T-helper 22 cell (primary cell): Measurements from ENCODE around the gene MAPK10.

Experiments
- DNase-seq: peaks from one replicate; pipeline ENCODE4 v3.0.0-alpha.2; 2020; ENCODE audit warnings: low read depth

The MAPK10 gene

DNA sequence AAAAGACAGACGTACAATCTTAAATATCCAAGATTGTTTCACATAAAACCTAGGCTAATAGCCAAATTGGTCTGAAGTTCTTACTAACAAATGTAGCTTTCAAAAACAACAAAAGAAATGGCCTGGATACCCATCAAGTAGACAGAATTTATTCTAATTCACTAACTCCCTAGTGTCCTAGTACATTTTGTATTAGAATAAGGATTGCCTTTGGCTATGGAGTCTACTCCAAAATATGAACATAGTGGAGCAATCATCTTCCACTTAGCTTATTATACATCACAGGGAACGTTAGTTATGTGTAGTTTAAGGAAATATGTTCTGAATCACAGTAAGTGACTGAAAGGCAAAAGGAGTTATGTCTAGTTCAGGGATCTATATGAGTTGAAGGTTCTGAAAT lies 81.7 kb downstream of the MAPK10 start:
- no peak for DNase-seq

DNA sequence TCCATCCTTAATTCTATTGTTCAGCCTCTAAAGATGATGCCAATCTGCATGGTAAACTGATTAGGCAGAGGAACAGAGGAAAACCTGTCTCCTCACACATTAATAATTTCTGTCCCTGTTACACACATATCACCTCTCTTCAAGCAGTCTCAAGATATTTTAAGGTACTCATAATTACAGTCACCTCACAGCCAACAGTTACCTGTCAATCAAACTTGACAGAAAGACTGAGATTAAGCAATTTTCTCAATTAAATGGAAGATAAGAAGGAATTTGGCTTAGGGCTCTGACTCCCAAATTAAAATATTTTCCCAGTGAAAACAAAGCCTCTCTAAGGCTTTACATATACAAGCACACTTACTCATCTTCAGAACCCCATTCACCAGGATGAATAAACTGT lies 85.2 kb downstream of the MAPK10 start:
- no peak for DNase-seq

DNA sequence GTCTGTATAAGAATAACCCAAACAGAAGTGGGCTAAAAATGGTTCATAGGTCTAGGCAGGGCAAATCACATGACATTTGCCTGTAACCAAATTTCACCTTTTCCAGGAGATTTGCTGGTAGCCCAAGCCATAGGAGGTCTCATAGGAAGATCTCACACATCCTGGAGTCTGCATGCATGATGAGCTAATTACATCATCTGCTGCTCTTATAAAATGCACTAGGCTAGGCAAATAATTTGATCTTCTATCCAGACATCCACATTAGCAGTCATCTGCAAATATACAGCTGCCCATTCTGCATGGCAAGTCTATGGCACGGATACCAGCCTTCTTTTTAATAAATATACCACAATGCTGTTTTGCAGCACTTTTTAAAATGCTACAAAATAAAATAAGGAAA lies 87.2 kb downstream of the MAPK10 start:
- DNase-seq = no peak

DNA sequence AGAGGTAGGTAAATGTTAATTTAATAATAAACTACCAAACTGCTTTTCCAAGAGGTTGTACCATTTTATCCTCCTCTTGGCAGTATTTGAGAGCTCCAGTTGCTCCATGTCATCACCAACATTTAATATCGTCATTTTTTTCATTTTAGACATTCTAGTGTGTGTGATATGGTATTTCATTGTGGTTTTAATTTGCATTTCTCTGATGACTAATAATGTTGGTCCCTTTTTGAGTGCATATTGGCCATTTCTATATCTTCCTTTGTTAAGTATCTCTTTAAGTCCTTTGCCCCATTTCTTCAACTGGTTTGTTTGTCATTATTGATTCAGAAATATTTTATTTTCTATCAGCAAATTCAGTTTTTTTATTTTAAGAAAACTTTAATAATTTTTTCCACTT lies 88.8 kb downstream of the MAPK10 start:
- DNase-seq = no peak

DNA sequence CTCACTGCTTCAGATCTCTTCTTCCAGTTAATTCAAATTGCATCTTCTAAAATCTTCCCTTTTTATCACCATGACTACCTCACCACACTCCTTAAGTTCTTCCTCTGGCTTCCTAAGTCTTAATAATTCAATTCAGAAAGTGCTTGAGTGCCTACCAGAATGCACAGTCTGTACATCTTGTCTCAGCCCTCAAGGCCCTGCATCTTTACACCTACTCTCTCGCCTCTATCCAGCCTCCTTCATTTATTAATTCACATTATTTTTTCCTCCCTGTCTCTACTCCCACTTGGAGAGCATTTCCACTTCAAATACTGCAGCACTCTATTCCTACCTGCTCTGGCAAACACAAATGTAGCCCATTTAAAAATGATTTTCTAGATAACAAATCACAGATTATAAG lies 90.5 kb downstream of the MAPK10 start:
- no peak for DNase-seq

DNA sequence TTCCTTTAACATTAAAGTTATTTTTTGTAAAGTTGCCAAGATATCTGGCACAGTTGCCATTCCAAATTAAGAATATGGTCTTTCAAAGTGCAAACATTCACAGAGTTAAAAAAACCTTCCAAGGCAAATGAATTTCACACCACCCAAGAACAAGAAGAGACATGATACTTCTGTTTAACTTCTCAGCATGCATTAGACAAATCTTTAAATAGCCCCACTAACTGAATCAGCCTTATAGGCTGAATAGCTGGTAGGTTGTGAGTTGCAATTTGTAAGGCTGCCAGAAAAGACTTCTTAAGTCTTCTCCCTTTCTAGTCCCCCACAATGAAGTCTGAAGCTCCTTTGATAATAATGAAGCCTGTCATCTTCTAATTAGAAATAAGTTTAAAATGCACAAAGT lies 95.6 kb downstream of the MAPK10 start:
- no peak for DNase-seq

DNA sequence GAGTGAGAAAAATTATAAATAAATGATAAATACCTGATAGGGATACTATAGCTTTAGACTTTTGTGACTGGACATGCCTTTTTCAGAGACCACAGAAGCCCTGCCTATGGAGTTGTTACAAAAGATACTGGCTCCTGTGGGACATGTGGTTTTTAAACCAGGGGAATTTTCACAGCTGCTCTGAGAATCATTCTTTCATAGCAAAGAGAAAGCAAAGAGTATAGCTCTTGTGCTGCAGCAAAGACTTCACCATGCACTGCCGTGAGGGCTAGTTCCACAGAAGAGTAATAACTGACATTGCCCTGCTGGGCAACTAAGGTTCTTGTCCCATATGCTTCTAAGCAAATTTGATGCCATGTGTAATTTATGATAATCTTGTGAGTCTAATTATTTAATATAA lies 98.2 kb downstream of the MAPK10 start:
- DNase-seq = no peak

DNA sequence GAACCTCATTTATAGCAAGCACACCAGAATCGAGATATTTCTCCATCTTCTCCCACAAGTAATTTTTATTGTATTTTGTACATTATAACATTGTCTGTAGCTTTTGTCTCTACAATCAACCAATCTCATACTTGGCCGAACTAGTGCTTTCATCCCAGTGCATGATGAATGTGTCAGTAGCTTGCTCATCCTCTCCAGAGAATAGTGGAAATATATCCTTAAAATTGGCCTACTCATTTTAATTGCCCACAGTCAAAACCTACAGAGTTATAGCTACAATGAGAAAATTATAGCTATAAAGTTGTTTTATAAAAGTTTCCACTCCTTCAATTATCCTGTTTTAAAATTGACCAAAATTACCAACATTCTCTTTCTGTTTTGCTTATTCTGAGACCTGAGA lies 103.8 kb downstream of the MAPK10 start:
- DNase-seq = no peak

DNA sequence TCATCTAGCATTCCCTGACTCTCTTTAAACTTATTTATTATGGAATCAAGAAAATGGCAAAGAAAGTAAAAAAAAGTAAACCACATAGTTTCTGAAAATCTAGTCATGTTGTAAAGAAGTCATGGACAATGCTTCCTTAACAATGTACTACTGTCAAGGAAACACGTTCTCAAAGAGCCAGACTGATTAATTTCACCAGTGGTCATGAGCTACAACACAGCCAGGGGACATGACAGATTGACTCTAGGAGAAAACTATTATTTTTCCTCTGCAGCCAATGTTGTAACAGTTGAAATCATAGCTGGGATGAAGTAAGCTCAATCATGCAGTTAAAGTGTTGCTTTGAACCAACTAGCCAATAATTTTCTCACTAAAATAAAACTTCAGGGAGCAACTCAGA lies 109.2 kb downstream of the MAPK10 start:
- DNase-seq = no peak

DNA sequence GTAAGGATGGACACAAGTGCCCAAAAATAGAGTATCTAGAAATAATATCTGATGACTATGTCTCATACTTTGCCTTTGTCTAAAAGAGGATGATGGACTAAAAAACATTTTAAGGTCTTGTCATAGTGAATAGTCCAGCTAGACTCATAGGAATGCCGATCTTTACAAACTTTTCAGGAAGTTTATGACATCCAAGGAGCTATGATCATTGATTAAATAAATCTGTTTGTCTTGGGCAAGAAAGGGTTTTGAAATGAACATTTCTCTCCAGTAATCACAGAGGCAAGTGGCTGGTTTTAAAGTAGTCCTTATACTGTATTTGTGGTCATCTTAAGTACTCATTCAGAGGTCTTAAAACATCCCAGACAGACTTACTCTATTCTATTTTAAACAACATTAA lies 109.8 kb downstream of the MAPK10 start:
- DNase-seq = no peak

DNA sequence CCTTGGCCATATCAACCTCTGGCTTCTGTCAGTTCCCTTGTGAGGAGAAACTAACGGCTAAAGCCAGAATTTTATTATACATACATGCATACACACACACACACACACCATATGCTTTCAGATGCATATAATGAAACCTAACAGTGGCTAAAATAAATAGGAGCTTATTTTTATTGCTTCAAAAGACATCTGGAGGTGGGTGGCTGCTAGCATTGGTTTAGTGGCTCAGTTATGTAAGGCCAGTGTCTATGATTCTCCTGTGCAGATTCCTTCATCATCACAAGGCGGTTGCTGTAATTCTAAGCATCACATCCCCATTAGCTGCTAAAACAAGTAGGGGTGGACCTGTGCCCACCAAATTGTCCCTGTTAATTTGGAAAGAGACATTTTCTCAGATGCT lies 110.8 kb downstream of the MAPK10 start:
- no peak for DNase-seq

DNA sequence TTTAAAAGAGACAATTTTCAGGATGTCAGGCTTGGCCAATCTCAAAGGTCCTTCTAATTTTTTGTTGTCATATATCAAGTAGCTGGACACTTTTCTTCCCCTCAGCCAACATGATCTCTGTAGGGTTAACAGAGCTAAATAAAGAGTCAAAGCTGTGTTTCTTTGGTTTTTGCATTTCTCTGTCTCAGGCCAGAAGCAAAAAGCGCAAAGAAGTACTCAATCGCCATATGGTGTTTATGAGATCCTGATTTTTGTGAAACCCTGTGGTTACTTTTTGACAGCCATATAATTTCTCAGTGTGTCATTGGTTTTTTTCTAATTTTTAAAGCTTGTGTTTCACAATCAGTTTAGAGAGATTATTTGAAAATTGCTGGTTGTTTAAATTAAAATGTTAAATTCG lies 111.9 kb downstream of the MAPK10 start:
- DNase-seq = no peak

DNA sequence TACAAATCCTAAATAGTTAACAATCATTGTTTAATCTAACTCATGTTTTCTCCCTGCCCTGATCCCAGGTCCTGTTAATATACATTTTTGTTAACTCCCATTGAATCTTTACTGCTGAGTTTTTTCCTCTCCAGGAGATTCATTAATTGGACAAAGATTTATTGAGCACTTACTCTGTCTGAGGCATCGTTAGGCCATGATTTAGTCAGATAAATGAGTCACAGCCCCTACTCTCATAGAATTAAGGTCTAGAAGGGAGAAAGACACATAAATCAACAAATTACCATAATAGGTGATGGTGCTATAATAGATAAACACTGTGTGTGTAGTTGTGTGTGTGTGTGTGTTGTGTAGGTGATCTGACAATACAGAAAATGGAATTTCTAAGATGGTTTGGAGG lies 112.5 kb downstream of the MAPK10 start:
- no peak for DNase-seq

DNA sequence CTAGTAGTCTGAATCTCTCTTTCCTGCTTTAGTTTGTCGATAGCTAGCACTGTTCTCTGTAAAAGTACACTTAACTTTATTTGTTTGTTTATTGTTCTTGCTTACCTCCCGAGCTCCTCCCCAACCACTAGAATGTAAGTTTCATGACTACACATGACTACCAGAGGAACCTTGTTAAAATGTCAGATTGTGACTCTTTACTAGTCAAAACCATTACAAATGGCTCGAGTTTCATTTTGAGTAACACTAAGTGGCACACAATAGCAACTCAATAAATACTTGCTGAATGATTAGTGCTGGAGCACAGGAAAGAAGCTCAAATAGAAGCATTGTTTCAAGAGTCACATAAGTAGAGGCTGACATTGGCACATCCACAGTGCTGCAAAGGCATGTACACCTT lies 116.1 kb downstream of the MAPK10 start:
- DNase-seq = no peak

DNA sequence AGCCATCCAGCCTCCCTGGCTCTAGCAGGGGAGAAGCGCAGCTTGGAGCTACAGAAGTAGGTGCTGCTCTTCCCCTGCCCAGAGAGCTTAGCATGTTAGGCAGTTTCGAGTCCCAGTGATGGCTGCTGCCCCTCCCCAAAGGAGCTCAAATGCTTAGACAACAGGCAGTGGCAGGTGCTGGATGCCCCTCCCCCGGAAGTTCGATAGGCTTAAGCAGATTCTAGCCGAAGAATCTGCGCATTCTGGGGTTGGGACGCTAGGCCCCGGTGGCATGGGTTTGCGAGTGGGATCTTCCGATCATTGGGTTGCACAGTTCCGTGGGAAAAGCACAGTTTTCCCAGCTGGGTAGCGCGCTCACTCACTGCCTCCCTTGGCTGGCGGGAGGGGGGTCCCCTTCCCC lies 117.2 kb downstream of the MAPK10 start:
- DNase-seq = no peak

DNA sequence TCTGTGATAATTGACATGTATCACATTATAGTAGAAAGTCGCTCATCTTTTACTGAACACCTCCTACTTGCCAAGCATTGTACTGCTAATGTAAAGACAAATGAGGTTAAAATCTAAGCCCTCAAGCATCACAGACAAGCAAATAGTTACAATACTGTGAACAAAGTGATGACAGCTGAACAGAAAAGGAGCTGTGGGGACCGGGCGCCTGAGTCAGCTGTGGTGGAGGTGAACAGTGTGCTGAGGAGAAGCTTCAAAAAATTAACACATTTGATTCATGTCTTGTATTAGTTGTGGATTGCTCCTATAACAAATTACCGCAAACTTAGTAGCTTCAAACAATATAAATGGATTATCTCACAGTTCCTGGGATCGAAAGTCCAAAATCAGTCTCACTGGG lies 124.3 kb downstream of the MAPK10 start:
- no peak for DNase-seq

DNA sequence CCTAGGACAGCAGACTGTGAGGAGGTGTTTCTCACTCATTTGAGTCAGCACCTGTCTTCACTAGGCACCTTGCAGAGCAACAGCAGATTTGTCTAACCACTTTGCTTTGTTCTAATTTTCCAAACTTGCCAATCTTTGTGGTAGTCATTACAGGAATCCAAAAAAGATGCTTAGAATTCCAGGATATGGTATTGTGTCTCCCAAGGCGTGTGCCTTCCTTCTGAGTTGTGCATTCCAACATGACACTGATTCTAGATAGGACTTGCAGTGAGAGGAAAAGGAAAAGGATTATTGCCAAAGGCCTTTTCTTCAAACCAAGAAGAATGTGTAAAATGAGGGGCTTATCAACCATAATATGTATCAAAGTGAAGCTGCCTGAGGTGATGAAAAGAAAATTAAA lies 126.2 kb downstream of the MAPK10 start:
- no peak for DNase-seq

DNA sequence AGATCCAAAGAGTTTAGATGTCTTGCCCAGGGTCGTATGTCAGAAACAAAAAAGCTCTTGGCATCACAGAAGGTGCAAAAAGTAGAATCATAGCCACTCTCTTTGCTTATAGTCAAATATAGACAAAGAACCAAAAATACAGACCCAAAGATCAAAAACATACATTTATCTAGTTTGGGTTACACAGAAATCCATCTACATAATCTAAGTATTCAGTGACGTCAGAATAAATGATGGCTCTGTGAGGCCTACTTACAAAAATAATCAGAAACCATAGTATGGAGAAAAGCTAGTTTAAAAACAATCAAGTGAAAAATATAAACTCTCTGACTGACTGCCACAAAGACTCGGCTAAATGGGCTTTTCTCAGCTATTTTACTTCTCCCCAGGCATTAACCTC lies 126.8 kb downstream of the MAPK10 start:
- no peak for DNase-seq

DNA sequence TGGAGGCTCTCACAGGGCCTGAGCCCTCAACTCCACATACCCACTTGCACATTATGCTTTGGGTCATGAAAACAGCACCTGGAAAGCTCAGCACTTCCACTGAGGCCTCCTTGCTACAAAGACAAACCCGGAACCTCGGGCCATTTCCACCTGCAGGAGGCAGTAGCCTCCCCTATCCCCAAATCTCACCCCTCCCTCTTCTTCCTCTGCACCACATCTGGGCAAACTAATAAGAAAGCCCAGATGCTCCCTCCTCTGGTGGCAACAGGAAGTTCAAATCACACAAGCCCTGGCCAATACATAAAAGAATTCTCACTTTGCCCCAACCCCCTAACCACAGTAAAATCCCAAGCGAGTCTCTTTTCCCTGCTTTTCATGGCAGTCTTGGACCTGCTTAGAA lies 136.4 kb downstream of the MAPK10 start:
- DNase-seq = no peak

DNA sequence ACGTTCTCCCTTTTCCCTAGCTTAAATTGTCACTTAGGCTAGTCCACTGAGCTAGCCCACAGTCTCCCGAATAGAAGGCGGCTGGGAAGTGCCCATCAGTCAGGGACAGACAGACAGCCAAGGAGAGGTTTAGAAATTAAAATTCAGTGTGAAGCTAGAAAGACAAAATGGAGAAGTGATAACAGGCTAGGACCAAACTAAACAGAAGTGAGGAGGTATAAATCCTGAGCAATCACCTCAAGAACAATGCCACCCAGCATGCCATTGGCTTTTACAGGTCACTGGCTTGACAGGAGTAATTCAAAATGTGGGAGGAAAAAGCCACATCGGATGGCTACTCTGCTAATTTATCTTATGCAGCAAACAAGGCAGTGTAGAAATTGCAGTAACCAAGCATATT lies 138.9 kb downstream of the MAPK10 start:
- no peak for DNase-seq

DNA sequence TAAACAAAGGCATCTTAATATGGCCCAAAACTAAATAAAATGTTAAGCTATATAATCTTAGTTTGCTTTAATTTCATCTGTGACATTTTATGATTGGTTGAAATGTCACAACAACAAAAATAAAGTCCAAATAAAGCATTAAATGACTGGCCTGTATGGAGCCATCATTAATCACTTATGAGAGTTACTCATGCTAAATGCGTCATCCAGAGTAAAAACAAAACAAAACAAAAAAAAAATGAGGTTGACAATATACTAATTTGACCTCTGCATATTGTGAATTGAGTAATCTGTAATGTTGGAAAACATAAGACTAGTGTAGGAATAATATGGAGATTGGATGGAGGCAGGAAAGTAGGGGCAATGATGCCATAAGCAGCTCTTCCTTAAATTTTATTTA lies 139.7 kb downstream of the MAPK10 start:
- no peak for DNase-seq

DNA sequence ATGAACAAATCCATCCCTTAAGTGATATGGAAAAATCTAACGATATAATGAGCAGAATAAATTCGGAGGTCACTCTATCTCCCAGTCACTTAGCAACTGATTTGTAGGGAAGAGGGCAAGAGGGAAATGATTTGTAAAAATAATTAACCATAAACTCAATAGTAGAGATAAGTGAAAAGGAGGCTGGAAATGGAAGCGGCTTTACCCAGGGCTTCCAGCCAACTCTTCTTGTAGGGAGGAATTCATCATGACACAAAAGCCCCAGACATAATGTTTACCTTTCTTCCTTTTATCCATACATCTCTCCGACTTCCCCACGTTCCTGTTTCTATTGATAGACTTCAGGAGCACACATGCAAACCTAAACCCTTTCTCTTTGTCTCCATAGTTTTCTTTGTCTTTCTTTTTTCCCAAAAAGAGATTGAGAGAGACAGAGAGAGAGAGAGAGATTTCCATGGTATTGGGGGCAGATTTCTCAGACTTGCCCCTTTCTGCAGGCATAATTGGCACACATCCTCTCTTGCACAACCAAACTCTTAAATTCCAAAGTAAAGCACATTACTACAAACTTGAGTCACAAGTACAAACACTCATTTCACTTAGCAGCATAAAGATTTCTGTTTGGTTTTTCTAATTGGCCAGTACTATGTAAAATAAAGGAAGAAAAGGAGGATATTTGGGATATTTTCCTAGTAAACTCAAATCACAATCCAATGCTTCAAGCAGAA lies 140.9 kb downstream of the MAPK10 start:
- no peak for DNase-seq

DNA sequence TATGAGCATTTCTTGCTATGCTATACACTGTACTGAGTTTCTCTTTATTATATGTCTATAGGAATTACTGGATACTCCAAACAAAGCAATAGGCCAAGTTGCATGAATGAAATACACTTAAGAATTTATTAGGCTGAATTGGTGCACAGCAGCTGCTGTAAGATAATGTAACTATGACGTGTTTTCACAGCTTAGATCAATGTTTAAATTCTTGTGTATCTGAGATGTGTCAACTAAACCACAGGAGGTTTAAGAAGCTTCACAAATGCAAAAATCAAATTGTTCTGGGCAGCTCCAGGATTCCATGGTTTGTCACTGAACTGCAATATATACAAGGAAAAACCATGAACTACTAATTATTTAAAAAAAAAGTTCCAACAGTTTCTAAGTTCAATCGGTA lies 156.7 kb downstream of the MAPK10 start:
- DNase-seq = no peak

DNA sequence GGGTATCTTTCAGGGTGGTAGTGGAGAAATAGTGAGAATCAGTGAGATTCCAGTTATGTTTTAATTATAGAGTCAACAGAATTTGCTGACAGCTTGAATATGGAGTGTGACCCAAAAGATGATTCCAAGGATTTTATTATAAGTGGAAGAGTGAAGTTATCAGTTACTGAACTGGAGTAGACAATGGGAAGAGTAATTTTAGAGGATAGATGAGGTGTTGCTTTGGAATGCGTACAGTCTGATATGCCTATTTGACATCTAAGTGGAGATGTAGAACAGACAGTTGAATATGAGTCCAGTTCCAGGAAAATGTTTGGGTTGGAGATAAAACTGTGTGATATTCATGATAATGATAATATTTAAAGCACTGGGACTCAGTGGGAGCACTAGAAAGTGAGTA lies 174.2 kb downstream of the MAPK10 start:
- DNase-seq = no peak

DNA sequence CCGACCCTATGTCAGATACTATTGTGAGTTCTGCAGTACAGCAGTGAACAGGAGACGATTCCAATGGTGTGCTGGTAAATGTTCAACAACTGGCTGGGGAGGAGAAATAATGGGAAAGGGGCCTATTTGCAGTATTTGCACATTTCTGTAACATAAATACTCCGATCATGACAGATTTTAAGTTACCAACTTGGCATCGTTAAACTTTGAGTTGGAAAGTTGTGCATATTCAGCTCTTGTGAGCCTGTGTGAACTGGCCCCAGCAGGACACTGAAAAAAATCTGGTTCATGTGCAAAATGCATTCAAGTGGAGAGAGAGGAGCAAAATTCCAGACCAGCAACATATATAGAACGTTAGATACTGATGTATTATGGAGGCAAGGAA lies 175.0 kb downstream of the MAPK10 start:
- DNase-seq = no peak
